Stimulated activated CD8-positive, alpha-beta memory T cell treated with anti-CD3 and anti-CD28 coated beads, Interleukin-4, amount 100 ng/mL, for 48 hours (primary cell): ENCODE results near the gene NTN1.
"Not testable (repeated sequence)": the region's sequence is repeated elsewhere in the genome, so short reads cannot be mapped to it uniquely, and the experiment has no call there.

Experiments
- DNase-seq: peaks from one replicate; pipeline ENCODE4 v3.0.0-alpha.2; 2020

The NTN1 gene

GRCh38 chr17:9125722-9126121 lies 104.4 kb downstream of the NTN1 start:
- no peak for DNase-seq

- DNase-seq: no peak
Measured at GRCh38 chr17:9127340-9127739, 106.0 kb downstream of the NTN1 start.

- DNase-seq: no peak
Measured at GRCh38 chr17:9131371-9131770, 110.1 kb downstream of the NTN1 start.

DNA sequence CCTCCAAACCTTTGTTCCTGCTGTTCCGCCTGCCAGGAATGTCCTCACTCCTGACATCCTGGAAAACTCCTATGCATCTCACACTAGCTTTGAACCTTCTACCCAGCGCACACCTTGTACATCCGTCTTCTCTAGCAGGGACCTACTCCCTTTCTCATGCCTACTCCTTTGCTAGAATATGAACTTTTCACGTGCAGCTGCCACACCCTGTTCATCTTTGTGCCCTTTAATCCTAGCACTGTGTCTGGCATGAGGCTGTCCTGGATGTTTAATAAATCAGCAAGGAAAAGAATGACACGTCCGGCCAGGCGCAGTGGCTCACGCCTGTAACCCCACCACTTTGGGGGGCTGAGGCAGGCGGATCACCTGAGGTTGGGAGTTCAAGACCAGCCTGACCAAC lies 111.0 kb downstream of the NTN1 start:
- DNase-seq: no peak

- DNase-seq: no peak
Measured at GRCh38 chr17:9132944-9133610, 111.8 kb downstream of the NTN1 start.

DNA sequence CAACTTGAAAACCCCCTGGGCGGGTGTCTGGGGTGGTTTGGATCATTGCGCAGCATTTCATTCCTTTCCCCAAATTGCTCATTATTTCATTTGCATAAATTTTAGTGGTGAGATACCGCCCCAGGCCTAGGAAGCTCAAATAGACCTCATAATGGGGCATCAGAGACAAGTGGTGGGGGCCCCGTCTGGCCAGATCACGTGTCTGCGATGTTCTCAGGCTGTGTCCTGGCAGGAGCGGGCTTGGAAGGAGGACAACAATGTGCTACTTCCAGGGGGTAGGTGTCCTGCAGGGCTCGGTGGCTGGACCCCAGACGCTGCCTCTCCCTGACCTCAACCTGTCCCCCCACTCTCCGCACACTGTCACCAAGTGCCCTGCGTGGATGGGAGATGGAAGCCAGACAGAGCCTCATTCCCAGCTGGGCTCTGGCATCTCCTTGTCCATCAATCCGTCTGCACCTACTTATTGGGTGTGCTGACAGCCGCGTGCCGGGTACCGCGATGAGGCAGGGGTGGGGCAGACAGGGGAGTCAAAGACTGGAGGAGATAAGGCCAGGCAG lies 116.9 kb downstream of the NTN1 start:
- no peak for DNase-seq

DNA sequence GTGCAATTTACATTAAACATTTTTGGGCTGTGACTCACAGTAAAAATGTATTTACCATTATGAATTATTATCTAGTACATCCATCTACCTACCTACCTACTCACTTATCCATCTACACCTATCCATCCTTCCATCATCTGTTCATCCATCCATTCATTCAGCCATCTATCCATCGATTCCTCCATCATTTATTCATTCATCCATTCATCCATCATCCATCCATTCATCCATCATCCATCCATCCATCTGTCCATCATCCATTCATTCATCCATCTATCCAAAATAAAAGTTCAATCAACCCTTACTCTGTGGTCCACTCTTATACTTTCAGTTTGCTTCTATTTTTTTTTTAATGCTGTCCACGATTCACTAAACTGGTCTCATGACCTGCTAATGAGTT lies 118.4 kb downstream of the NTN1 start:
- no peak for DNase-seq

- no peak for DNase-seq
Measured at GRCh38 chr17:9140550-9141424, 119.5 kb downstream of the NTN1 start.

DNA sequence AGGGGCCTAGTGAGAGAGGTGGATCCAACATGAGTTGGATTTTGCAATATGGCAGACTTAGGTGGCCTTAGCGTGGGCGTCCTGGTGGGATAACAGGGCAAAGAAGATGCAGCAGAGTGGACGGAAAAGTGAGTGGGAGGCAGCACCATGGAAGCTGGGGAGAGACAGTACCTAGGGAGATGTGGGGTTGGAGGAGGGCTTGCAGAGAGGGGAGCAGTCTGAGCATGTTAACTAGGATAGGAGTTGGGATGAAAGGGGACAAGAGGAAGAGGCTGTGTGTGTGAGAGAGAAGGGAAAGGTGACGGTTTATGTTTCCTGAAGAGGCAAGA lies 120.1 kb downstream of the NTN1 start:
- no peak for DNase-seq

GRCh38 chr17:9142772-9143494 lies 121.6 kb downstream of the NTN1 start:
- DNase-seq: no peak

GRCh38 chr17:9144502-9145249 lies 123.4 kb downstream of the NTN1 start:
- no peak for DNase-seq

- no peak for DNase-seq
Measured at GRCh38 chr17:9146064-9146463, 124.8 kb downstream of the NTN1 start.

DNA sequence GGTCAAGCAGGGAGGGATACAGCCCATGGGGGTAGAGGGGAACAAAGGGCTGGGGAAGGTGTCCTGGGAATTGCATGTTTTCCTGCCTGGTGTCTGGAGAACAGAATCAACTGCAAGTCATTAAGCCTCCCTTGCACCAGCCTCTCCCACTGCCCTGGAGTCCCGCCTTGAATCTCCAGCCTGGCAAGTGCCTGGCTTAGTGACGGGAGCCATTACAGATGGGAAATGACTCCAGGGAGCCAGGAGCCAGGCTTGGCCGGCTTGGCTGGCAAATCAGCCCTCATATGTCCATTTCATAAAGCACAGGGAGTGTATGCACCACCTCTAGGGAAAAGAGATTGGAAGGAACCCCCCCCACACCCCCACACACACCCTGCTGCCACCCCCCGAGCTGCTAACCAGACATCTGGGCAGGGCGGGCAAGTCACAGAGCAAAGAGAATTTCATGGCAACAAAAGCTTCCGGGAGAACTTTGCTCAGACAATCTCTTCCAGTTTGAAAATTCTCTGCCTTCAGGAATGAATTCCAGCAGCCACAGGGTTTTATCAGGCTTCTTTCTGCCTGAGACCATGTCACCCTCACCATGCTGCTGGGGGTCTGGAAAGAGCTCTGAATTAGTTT lies 127.7 kb downstream of the NTN1 start:
- DNase-seq: no peak

DNA sequence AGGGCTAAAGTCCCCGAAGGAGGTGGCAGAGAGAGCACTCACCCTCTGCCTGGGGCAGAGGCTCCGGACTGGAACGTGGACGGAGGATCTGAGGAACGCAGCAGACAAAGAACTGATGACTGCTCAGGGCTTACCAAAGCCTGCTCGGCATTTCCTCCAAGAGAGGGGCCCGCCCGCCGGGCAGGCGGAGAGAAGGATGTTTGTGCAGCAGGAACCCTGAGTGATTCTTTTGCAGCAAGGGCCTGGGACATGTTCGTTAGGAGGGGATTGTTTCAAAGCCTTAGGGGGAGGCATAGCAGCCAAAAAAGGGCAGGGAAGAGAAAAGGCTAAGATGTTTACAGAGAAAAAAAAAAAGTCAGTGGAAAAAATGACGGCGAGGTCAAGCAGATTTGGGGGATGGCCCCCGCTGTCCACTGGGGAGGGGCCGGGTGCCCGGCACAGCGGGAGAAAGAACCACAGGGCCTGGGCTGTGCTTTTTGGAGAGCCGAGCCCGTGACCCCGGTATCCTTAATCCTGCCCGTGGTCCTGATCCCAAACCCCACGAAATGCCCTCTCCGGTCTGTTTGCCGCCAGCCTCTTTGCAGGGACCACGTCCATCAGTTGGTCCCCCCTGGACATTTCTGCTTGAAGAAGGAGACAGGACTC lies 129.3 kb downstream of the NTN1 start:
- no peak for DNase-seq

GRCh38 chr17:9151091-9151490 lies 129.8 kb downstream of the NTN1 start:
- no peak for DNase-seq

DNA sequence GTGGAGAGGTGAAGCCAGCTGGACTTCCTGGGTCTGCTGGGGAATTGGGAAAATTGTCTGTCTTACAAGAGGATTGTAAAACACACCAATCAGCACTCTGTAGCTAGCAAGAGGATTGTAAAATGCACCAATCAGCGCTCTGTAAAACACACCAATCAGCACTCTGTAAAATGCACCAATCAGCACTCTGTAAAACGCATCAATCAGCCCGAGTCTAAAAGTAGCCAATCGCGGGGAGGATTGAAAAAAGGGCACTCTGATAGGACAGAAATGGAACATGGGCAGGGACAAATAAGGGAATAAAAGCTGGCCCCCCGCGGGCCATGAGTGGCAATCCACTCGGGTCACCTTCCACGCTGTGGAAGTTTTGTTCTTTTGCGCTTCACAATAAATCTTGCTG lies 130.4 kb downstream of the NTN1 start:
- DNase-seq: not testable (repeated sequence)

GRCh38 chr17:9158544-9159452 lies 137.5 kb downstream of the NTN1 start:
- DNase-seq: no peak

DNA sequence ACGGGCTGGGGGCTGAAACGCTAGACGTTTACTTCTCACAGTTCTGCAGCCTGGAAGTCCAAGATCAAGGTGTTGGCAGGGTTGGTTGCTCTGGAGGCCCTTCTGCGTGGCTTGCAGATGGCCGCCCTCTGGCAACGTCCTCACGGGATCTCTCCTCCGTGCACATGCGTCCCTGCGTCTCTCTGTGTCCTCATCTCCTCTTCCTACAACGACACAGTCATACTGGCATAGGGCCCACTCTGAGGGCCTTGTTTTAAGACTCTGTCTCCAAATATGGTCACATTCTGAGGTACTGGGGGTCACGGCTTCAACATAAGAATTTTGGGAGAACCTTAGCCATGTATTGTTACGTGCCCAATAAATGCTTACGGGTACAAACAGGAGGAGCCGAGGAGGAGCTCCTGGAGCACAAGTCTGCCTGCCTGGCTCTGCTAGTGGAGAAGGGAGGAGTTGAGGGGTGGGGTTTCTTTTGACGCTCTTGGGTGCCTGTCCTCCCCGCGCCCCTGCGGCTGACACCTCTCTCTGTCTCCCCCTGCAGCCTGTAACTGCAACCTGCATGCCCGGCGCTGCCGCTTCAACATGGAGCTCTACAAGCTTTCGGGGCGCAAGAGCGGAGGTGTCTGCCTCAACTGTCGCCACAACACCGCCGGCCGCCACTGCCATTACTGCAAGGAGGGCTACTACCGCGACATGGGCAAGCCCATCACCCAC lies 141.1 kb downstream of the NTN1 start:
- DNase-seq: no peak

- DNase-seq: no peak
Measured at GRCh38 chr17:9166788-9167187, 145.5 kb downstream of the NTN1 start.

- DNase-seq: no peak
Measured at GRCh38 chr17:9167379-9167778, 146.1 kb downstream of the NTN1 start.
